IMR-90 (cell line): ENCODE data around the gene GAS2L3. TPM values are rescaled to one million over a fixed set of nuclear protein-coding genes. Genes with fewer than 3 reads are reported as not detected.

ENCODE experiments used
- ATAC-seq: fragments of 200-7000 bp; cut with Tn5 transposase; 2 replicates; pipeline ENCODE4 v1.9.1; 2020; ENCODE audit warnings: low read depth, mild to moderate bottlenecking, moderate library complexity
- BruUV-seq: library from RNA; stranded (reverse); fragments of 400-500 nt; replicated peaks from 2 replicates; lab custom pipeline; 2021; lab: Mats Ljungman, UMichigan
- CTCF ChIA-PET: fragments of 300-600 bp; formaldehyde crosslinking; extraction: SDS; loops from one replicate; lab custom pipeline; 2021; ENCODE audit warnings: antibody characterized with exemption; lab: Yijun Ruan, JAX
- POLR2A ChIA-PET: fragments of 300-600 bp; sonication (Branson Sonifier 250); formaldehyde crosslinking; loops from one replicate; lab custom pipeline; 2022; ENCODE audit warnings: antibody characterized with exemption; ENCODE audit not compliant: unreplicated experiment; lab: Charles Lee
- DNase-seq: peaks from one replicate; pipeline ENCODE4 v3.0.0; 2013
- H2AFZ ChIP-seq: replicated peaks from 2 replicates; pipeline ENCODE3; 2013; ENCODE audit warnings: low read length, mild to moderate bottlenecking; ENCODE audit not compliant: poor library complexity
- H2AK5ac ChIP-seq: 2 replicates; pipeline ENCODE4 v1.6.1; 2013; ENCODE audit warnings: low read depth, low read length, inconsistent platforms
- H2AK9ac ChIP-seq: replicated peaks from 2 replicates; pipeline ENCODE3; 2013; ENCODE audit warnings: mild to moderate bottlenecking, low read depth, low read length, moderate library complexity; ENCODE audit not compliant: poor library complexity
- H2BK120ac ChIP-seq: 2 replicates; pipeline ENCODE4 v1.6.1; 2013; ENCODE audit warnings: low read depth, low read length, inconsistent platforms
- H2BK15ac ChIP-seq: 3 replicates; pipeline ENCODE4 v1.6.1; 2013; ENCODE audit warnings: low read depth, low read length, inconsistent platforms
- H2BK20ac ChIP-seq: 2 replicates; pipeline ENCODE4 v1.6.1; 2013; ENCODE audit warnings: low read depth, mild to moderate bottlenecking, inconsistent platforms, low read length, moderate library complexity
- H2BK5ac ChIP-seq: 2 replicates; pipeline ENCODE4 v1.6.1; 2013; ENCODE audit warnings: mild to moderate bottlenecking, low read depth, low read length, inconsistent platforms; ENCODE audit not compliant: poor library complexity, severe bottlenecking
- H3K14ac ChIP-seq: replicated peaks from 2 replicates; pipeline ENCODE4 v1.6.1; 2013; ENCODE audit warnings: low read depth, low read length, inconsistent platforms
- H3K18ac ChIP-seq: 2 replicates; pipeline ENCODE4 v1.6.1; 2013; ENCODE audit warnings: low read depth, low read length, control low read depth
- H3K23ac ChIP-seq: 2 replicates; pipeline ENCODE4 v1.6.1; 2013; ENCODE audit warnings: low read depth, low read length, inconsistent platforms
- H3K27ac ChIP-seq: 2 replicates; pipeline ENCODE4 v1.5.1; 2013; ENCODE audit warnings: mild to moderate bottlenecking, control low read depth, low read length; ENCODE audit not compliant: insufficient read depth
- H3K27me3 ChIP-seq: 2 replicates; pipeline ENCODE4 v1.6.1; 2013; ENCODE audit warnings: low read length; ENCODE audit not compliant: control insufficient read depth, insufficient read depth
- H3K36me3 ChIP-seq: 2 replicates; pipeline ENCODE4 v1.6.1; 2013; ENCODE audit warnings: low read length, mixed read lengths; ENCODE audit not compliant: control insufficient read depth, insufficient read depth
- H3K4ac ChIP-seq: 2 replicates; pipeline ENCODE4 v1.6.1; 2013; ENCODE audit warnings: low read depth, low read length, inconsistent platforms
- H3K4me1 ChIP-seq: 2 replicates; pipeline ENCODE4 v1.6.1; 2013; ENCODE audit warnings: low read length, mixed read lengths; ENCODE audit not compliant: control insufficient read depth, insufficient read depth
- H3K4me2 ChIP-seq: 2 replicates; pipeline ENCODE4 v1.6.1; 2013; ENCODE audit warnings: low read depth, mild to moderate bottlenecking, control low read depth, low read length, moderate library complexity
- H3K4me3 ChIP-seq: 2 replicates; pipeline ENCODE4 v1.5.1; 2013; ENCODE audit warnings: low read depth, mild to moderate bottlenecking, control low read depth, low read length, moderate library complexity; ENCODE audit not compliant: insufficient read depth
- H3K56ac ChIP-seq: 2 replicates; pipeline ENCODE4 v1.6.1; 2013; ENCODE audit warnings: low read length, inconsistent platforms; ENCODE audit not compliant: insufficient read depth; ENCODE audit errors: extremely low read depth
- H3K79me1 ChIP-seq, 2 experiments: 2 replicates each; pipeline ENCODE4 v1.6.1; 2013; ENCODE audit warnings: low read length in 2 of 2, inconsistent platforms in 1 of 2, low read depth in 1 of 2
- H3K9ac ChIP-seq: 2 replicates; pipeline ENCODE4 v1.6.1; 2013; ENCODE audit warnings: low read depth, low read length, control low read depth
- H3K9me1 ChIP-seq: 2 replicates; pipeline ENCODE4 v1.6.1; 2013; ENCODE audit warnings: low read length, inconsistent platforms; ENCODE audit not compliant: insufficient read depth
- H3K9me3 ChIP-seq: 2 replicates; pipeline ENCODE4 v1.6.1; 2013; ENCODE audit warnings: low read length; ENCODE audit not compliant: control insufficient read depth, insufficient read depth
- H4K20me1 ChIP-seq: 2 replicates; pipeline ENCODE4 v1.6.1; 2013; ENCODE audit warnings: low read length, inconsistent platforms; ENCODE audit not compliant: insufficient read depth
- H4K5ac ChIP-seq: 2 replicates; pipeline ENCODE4 v1.6.1; 2013; ENCODE audit warnings: mild to moderate bottlenecking, low read depth, low read length, control low read depth
- H4K8ac ChIP-seq, 2 experiments: 2 replicates each; pipeline ENCODE4 v1.6.1; 2013; ENCODE audit warnings: low read depth in 2 of 2, low read length in 2 of 2, control low read depth in 1 of 2, inconsistent platforms in 1 of 2
- H4K91ac ChIP-seq: 2 replicates; pipeline ENCODE4 v1.6.1; 2013; ENCODE audit warnings: low read depth, low read length, inconsistent platforms; ENCODE audit not compliant: insufficient read depth
- BHLHE40 ChIP-seq: fragments of 150-350 bp; IDR thresholded peaks from 2 replicates; pipeline ENCODE4 v1.6.1; 2016; ENCODE audit warnings: mild to moderate bottlenecking, low read depth, low read length
- CEBPB ChIP-seq: IDR thresholded peaks from 2 replicates; pipeline ENCODE4 v1.6.1; 2012; ENCODE audit warnings: low read depth, low read length, improper control_type of control experiment
- CHD1 ChIP-seq: IDR thresholded peaks from 2 replicates; pipeline ENCODE4 v1.6.1; 2012; ENCODE audit warnings: low read depth, low read length, improper control_type of control experiment
- FOS ChIP-seq: fragments of 150-350 bp; IDR thresholded peaks from 2 replicates; pipeline ENCODE4 v1.6.1; 2016; ENCODE audit warnings: low read depth, low read length
- MAFK ChIP-seq: IDR thresholded peaks from 2 replicates; pipeline ENCODE4 v1.6.1; 2012; ENCODE audit warnings: low read depth, low read length, improper control_type of control experiment
- MAZ ChIP-seq: IDR thresholded peaks from 2 replicates; pipeline ENCODE4 v1.6.1; 2012; ENCODE audit warnings: low read depth, mild to moderate bottlenecking, low read length, improper control_type of control experiment, moderate library complexity, borderline replicate concordance
- MXI1 ChIP-seq: IDR thresholded peaks from 2 replicates; pipeline ENCODE4 v1.6.1; 2012; ENCODE audit warnings: low read depth, mild to moderate bottlenecking, low read length, moderate library complexity, borderline replicate concordance
- NFE2L2 ChIP-seq: fragments of 150-350 bp; IDR thresholded peaks from 2 replicates; pipeline ENCODE4 v1.6.1; 2016; ENCODE audit warnings: low read depth, mild to moderate bottlenecking, low read length
- POLR2A ChIP-seq: IDR thresholded peaks from 2 replicates; pipeline ENCODE4 v1.6.1; 2012; ENCODE audit warnings: mild to moderate bottlenecking, low read depth, low read length
- RAD21 ChIP-seq: IDR thresholded peaks from 2 replicates; pipeline ENCODE4 v1.6.1; 2012; ENCODE audit warnings: low read length, improper control_type of control experiment
- RCOR1 ChIP-seq: IDR thresholded peaks from 2 replicates; pipeline ENCODE4 v1.6.1; 2012; ENCODE audit warnings: mild to moderate bottlenecking, low read length, improper control_type of control experiment; ENCODE audit not compliant: insufficient replicate concordance
- RFX5 ChIP-seq: IDR thresholded peaks from 2 replicates; pipeline ENCODE4 v1.8.0; 2012; ENCODE audit warnings: low read depth, mild to moderate bottlenecking, low read length, moderate library complexity
- SMC3 ChIP-seq: fragments of 150-350 bp; IDR thresholded peaks from 2 replicates; pipeline ENCODE4 v1.6.1; 2016; ENCODE audit warnings: low read depth, mild to moderate bottlenecking, antibody characterized with exemption, low read length, moderate library complexity
- WGBS, 2 experiments: methylation state at CpG; one replicate each; pipeline versions ENCODE4 v1.1.5 to v1.1.7; 2013; ENCODE audit warnings: missing lambda C conversion rate in 2 of 2; ENCODE audit not compliant: insufficient read length in 1 of 2; ENCODE audit errors: extremely low coverage in 2 of 2; 5-methylcytosine and 5-hydroxymethylcytosine counted together
- dilution Hi-C: fragments of 300-500 bp; cut with HindIII; formaldehyde crosslinking; loops from one replicate; pipeline ENCODE4 v1.14.3; 2018; ENCODE audit warnings: low sequenced_read_pairs; ENCODE audit not compliant: unreplicated experiment
- in situ Hi-C: fragments of 300-500 bp; cut with MboI; formaldehyde crosslinking; loops from 3 replicates; pipeline ENCODE4 v1.14.3; 2019; ENCODE audit warnings: low sequenced_read_pairs, inconsistent platforms, mixed read lengths
- intact Hi-C: fragments of 100-400 bp; cut with micrococcal nuclease; formaldehyde crosslinking; loops from 2 replicates; pipeline ENCODE4 v1.10.0; 2022
- polyA plus RNA-seq, 3 experiments: library from polyadenylated mRNA; depleted of rRNA; stranded (reverse); fragments of >200 nt; gene quantifications; 2 replicates each; pipeline ENCODE4 v1.2.3, GENCODE V29; 2012; ENCODE audit warnings: low replicate concordance in 1 of 3
- total RNA-seq: library from RNA; depleted of rRNA; stranded (reverse); fragments of >200 nt; gene quantifications from 2 replicates; pipeline ENCODE4 v1.2.3, GENCODE V29; 2012
- TF ChIP-seq, protein P1 (sequence below): fragments of 150-350 bp; IDR thresholded peaks from 2 replicates; pipeline ENCODE4 v1.6.1; 2017; ENCODE audit warnings: mild to moderate bottlenecking, antibody characterized with exemption, low read length, low read depth
- TF ChIP-seq, protein P2 (sequence below): conservative IDR thresholded peaks from 2 replicates; pipeline ENCODE4 v1.5.1; 2012; ENCODE audit warnings: mild to moderate bottlenecking, low read depth, low read length, improper control_type of control experiment
- TF ChIP-seq, protein P3 (sequence below): fragments of 150-350 bp; IDR thresholded peaks from 2 replicates; pipeline ENCODE4 v1.6.1; 2016; ENCODE audit warnings: low read depth, mild to moderate bottlenecking, low read length, moderate library complexity, borderline replicate concordance

Gene GAS2L3
- total and polyA plus RNA-seq, 2 of the 4 experiments (the other 2 are of a cell fraction) = 5.2 to 15.6 TPM

DNA sequence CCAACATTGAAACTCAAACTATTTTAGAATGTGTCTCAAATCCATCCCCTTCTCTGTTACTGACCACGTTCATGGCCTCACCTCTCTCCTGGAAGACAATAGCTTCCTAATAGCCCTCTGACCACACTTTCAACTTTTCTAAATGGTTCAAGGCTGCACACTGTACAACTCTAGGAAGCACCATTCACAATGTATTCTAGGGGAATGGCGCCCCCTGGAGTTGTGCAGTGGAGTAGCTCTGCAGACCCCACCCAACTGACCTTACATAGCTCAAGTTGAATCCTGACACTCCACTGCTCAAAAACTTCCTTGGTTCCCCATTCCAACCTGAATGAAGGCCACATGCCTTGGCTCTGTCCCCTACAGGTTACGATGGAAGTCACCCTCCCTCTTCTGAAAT is 77.6 kb downstream of the GAS2L3 start:
- intact Hi-C loops = no loop called here

More for the DNA sequence above, 77.6 kb downstream of the GAS2L3 start:
- Histone ChIP-seq H2AK9ac (no peak overlapping the region), H3K23ac (no peak overlapping the region), H3K27me3 (no peaks in the 10 kb centered on the region), H2BK15ac (no peak overlapping the region), H3K9ac (no peak overlapping the region), H2BK5ac (no peak overlapping the region), H3K79me1 (no peaks in the 10 kb centered on the region), H4K5ac (no peak overlapping the region), H3K27ac (no peak overlapping the region), H3K4ac (no peak overlapping the region), H2BK120ac (no peak overlapping the region), H4K91ac (no peak overlapping the region), H3K4me3 (no peak overlapping the region), H2BK20ac (no peak overlapping the region), H3K9me3 (no peaks in the 10 kb centered on the region), H4K8ac (no peak overlapping the region), H2AFZ (no peak overlapping the region), H3K4me2 (no peak overlapping the region), H3K9me1 (no peaks in the 10 kb centered on the region), H2AK5ac (no peak overlapping the region), H3K36me3 (no peaks in the 10 kb centered on the region), H4K20me1 (no peaks in the 10 kb centered on the region), H3K14ac (no peak overlapping the region), H3K4me1 (no peaks in the 10 kb centered on the region), H3K56ac (no peak overlapping the region), H3K18ac (no peak overlapping the region)
- POLR2A ChIA-PET = no interaction called here
- dilution Hi-C loops = no loop called here
- no CpG with 5 or more reads among the region's 3 CpGs for WGBS, 2 experiments
- in situ Hi-C loops = no loop called here
- ATAC-seq (no peak), DNase-seq (no peak)
- CTCF ChIA-PET = interaction anchor here (1.3 kb wide), 1 partner anchor 9 kb away, joined by 3 read pairs; no protein-coding TSS in a partner anchor
- BruUV-seq = no TSS peak
- TF ChIP-seq CEBPB = no peak
- no peak for TF ChIP-seq FOS
- TF ChIP-seq RFX5 = no peak
- TF ChIP-seq SMC3 = no peak
- no peak for TF ChIP-seq BHLHE40
- no peak for TF ChIP-seq MXI1
- TF ChIP-seq, protein P1, sequence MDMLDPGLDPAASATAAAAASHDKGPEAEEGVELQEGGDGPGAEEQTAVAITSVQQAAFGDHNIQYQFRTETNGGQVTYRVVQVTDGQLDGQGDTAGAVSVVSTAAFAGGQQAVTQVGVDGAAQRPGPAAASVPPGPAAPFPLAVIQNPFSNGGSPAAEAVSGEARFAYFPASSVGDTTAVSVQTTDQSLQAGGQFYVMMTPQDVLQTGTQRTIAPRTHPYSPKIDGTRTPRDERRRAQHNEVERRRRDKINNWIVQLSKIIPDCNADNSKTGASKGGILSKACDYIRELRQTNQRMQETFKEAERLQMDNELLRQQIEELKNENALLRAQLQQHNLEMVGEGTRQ = no peak
- TF ChIP-seq RAD21 = no peak
- TF ChIP-seq RCOR1 = no peak
- no peak for TF ChIP-seq NFE2L2
- TF ChIP-seq, protein P2, sequence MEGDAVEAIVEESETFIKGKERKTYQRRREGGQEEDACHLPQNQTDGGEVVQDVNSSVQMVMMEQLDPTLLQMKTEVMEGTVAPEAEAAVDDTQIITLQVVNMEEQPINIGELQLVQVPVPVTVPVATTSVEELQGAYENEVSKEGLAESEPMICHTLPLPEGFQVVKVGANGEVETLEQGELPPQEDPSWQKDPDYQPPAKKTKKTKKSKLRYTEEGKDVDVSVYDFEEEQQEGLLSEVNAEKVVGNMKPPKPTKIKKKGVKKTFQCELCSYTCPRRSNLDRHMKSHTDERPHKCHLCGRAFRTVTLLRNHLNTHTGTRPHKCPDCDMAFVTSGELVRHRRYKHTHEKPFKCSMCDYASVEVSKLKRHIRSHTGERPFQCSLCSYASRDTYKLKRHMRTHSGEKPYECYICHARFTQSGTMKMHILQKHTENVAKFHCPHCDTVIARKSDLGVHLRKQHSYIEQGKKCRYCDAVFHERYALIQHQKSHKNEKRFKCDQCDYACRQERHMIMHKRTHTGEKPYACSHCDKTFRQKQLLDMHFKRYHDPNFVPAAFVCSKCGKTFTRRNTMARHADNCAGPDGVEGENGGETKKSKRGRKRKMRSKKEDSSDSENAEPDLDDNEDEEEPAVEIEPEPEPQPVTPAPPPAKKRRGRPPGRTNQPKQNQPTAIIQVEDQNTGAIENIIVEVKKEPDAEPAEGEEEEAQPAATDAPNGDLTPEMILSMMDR = no peak; the same call in 1 of the 2 replicates
- TF ChIP-seq MAFK = no peak
- no peak for TF ChIP-seq POLR2A
- no peak for TF ChIP-seq CHD1
- no peak for TF ChIP-seq MAZ
- TF ChIP-seq, protein P3, sequence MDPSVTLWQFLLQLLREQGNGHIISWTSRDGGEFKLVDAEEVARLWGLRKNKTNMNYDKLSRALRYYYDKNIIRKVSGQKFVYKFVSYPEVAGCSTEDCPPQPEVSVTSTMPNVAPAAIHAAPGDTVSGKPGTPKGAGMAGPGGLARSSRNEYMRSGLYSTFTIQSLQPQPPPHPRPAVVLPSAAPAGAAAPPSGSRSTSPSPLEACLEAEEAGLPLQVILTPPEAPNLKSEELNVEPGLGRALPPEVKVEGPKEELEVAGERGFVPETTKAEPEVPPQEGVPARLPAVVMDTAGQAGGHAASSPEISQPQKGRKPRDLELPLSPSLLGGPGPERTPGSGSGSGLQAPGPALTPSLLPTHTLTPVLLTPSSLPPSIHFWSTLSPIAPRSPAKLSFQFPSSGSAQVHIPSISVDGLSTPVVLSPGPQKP = no peak
